IPS-NIHi7 (cell line): ENCODE measurements around the gene ACTR2.
"Not testable (repeated sequence)": the region's sequence is repeated elsewhere in the genome, so short reads cannot be mapped to it uniquely, and the experiment has no call there.

Experiments used
- DNase-seq: peaks from one replicate; pipeline ENCODE4 v3.0.0; 2012; ENCODE audit warnings: mixed read lengths; ENCODE audit errors: extremely low spot score

Gene ACTR2

GRCh38 chr2:65228263-65228750 lies 676 bp downstream of the ACTR2 start:
- DNase-seq, result no peak

GRCh38 chr2:65231121-65231520 lies 3.5 kb downstream of the ACTR2 start:
- no peak for DNase-seq

- no peak for DNase-seq
Measured at GRCh38 chr2:65231892-65232477, 4.4 kb downstream of the ACTR2 start.

- no peak for DNase-seq
Measured at GRCh38 chr2:65232636-65233035, 5.0 kb downstream of the ACTR2 start.

- DNase-seq, result no peak
Measured at GRCh38 chr2:65240657-65241056, 13.0 kb downstream of the ACTR2 start.

- not testable (repeated sequence) for DNase-seq
Measured at GRCh38 chr2:65244452-65244851, 16.8 kb downstream of the ACTR2 start.

- no peak for DNase-seq
Measured at GRCh38 chr2:65252640-65253039, 25.0 kb downstream of the ACTR2 start.

- DNase-seq, result no peak
Measured at GRCh38 chr2:65255356-65255755, 27.7 kb downstream of the ACTR2 start.

- DNase-seq, result no peak
Measured at GRCh38 chr2:65256054-65256453, 28.4 kb downstream of the ACTR2 start.

- not testable (repeated sequence) for DNase-seq
Measured at GRCh38 chr2:65257866-65258265, 30.2 kb downstream of the ACTR2 start.

- DNase-seq, result no peak
Measured at GRCh38 chr2:65261676-65262075, 34.0 kb downstream of the ACTR2 start.

- DNase-seq, result no peak
Measured at GRCh38 chr2:65263262-65263661, 35.6 kb downstream of the ACTR2 start.

- no peak for DNase-seq
Measured at GRCh38 chr2:65263986-65264385, 36.4 kb downstream of the ACTR2 start.

- DNase-seq, result peak; percentile 42
Measured at GRCh38 chr2:65264821-65265670, 37.4 kb downstream of the ACTR2 start.

- no peak for DNase-seq
Measured at GRCh38 chr2:65265671-65266045, 38.0 kb downstream of the ACTR2 start.

GRCh38 chr2:65267008-65267407 lies 39.4 kb downstream of the ACTR2 start:
- no peak for DNase-seq

GRCh38 chr2:65268957-65269356 lies 41.3 kb downstream of the ACTR2 start:
- DNase-seq, result no peak

GRCh38 chr2:65273344-65273743 lies 45.7 kb downstream of the ACTR2 start:
- no peak for DNase-seq

- DNase-seq, result peak; percentile 68
Measured at GRCh38 chr2:65275141-65275915, 47.7 kb downstream of the ACTR2 start.

- no peak for DNase-seq
Measured at GRCh38 chr2:65276609-65277008, 49.0 kb downstream of the ACTR2 start.

GRCh38 chr2:65277118-65277517 lies 49.5 kb downstream of the ACTR2 start:
- no peak for DNase-seq

GRCh38 chr2:65277791-65278483 lies 50.3 kb downstream of the ACTR2 start:
- DNase-seq, result no peak
